Hepatocyte (in vitro differentiated cells): ENCODE data around the gene TCF7. TPM values are rescaled to one million over a fixed set of nuclear protein-coding genes. Genes with fewer than 3 reads are reported as not detected.

ENCODE experiments used
- DNase-seq: peaks from one replicate; pipeline ENCODE4 v3.0.0-alpha.2; 2016; ENCODE audit warnings: low spot score
- H2AFZ ChIP-seq: fragments of 200-600 bp; sonication (generic); 2 replicates; pipeline ENCODE4 v1.6.0; 2016; ENCODE audit warnings: antibody characterized with exemption, mild to moderate bottlenecking
- H3K27ac ChIP-seq: fragments of 200-600 bp; sonication (generic); 2 replicates; pipeline ENCODE4 v1.5.1; 2016; ENCODE audit warnings: mild to moderate bottlenecking
- H3K27me3 ChIP-seq: fragments of 200-600 bp; sonication (generic); 2 replicates; pipeline ENCODE4 v1.6.1; 2016
- H3K36me3 ChIP-seq: fragments of 200-600 bp; sonication (generic); replicated peaks from 2 replicates; pipeline ENCODE4 v1.5.1; 2016; ENCODE audit warnings: low read depth; ENCODE audit not compliant: insufficient read depth
- H3K4me1 ChIP-seq: fragments of 200-600 bp; sonication (generic); 2 replicates; pipeline ENCODE4 v1.5.1; 2016; ENCODE audit warnings: mild to moderate bottlenecking, moderate library complexity; ENCODE audit not compliant: insufficient read depth
- H3K4me2 ChIP-seq: fragments of 200-600 bp; sonication (generic); 2 replicates; pipeline ENCODE4 v1.6.0; 2016
- H3K4me3 ChIP-seq: fragments of 200-600 bp; sonication (generic); 2 replicates; pipeline ENCODE4 v1.5.1; 2016; ENCODE audit warnings: mild to moderate bottlenecking
- H3K79me2 ChIP-seq: fragments of 200-600 bp; sonication (generic); 2 replicates; pipeline ENCODE4 v1.6.0; 2017; ENCODE audit warnings: mild to moderate bottlenecking
- H3K9me2 ChIP-seq: fragments of 200-600 bp; sonication (generic); replicated peaks from 2 replicates; pipeline ENCODE4 v1.6.0; 2017; ENCODE audit warnings: mild to moderate bottlenecking; ENCODE audit not compliant: insufficient read depth
- H3K9me3 ChIP-seq: fragments of 200-600 bp; sonication (generic); 2 replicates; pipeline ENCODE4 v1.5.1; 2016; ENCODE audit warnings: low read depth, mild to moderate bottlenecking
- H4K20me1 ChIP-seq: fragments of 200-600 bp; sonication (generic); 2 replicates; pipeline ENCODE4 v1.6.0; 2016; ENCODE audit warnings: mild to moderate bottlenecking; ENCODE audit not compliant: insufficient read depth, poor library complexity, severe bottlenecking
- CTCF ChIP-seq: fragments of 200-600 bp; sonication (generic); IDR thresholded peaks from 2 replicates; pipeline ENCODE4 v1.5.1; 2016; ENCODE audit warnings: antibody characterized with exemption, mild to moderate bottlenecking; ENCODE audit not compliant: poor library complexity
- EZH2 ChIP-seq: fragments of 200-600 bp; sonication (generic); IDR thresholded peaks from 2 replicates; pipeline ENCODE4 v1.6.1; 2016; ENCODE audit warnings: antibody characterized with exemption, mild to moderate bottlenecking, borderline replicate concordance
- EZH2phosphoT487 ChIP-seq: fragments of 200-600 bp; sonication (generic); IDR thresholded peaks from one replicate; pipeline ENCODE4 v1.6.1; 2018; ENCODE audit warnings: antibody characterized with exemption, mild to moderate bottlenecking, low read depth, moderate library complexity; ENCODE audit not compliant: unreplicated experiment, severe bottlenecking
- whole genome bisulfite sequencing: methylation state at CpG from one replicate; pipeline ENCODE4 v1.1.6; 2016; ENCODE audit warnings: low lambda C conversion rate; ENCODE audit errors: missing lambda C conversion rate; 5-methylcytosine and 5-hydroxymethylcytosine counted together
- polyA plus RNA-seq: library from polyadenylated mRNA; unstranded; fragments of >200 nt; fragmentation: Nextera tagmentation; extraction: Ambion mirVana; gene quantifications from 2 replicates; pipeline ENCODE4 v1.2.1, GENCODE V29; 2016
- total RNA-seq: library from RNA; depleted of rRNA; stranded (reverse); fragments of >200 nt; gene quantifications from 2 replicates; pipeline ENCODE4 v1.2.3, GENCODE V29; 2014

TCF7 gene
- total and polyA plus RNA-seq, 2 experiments from 2014 or later = 7.5 to 8.1 TPM

DNA sequence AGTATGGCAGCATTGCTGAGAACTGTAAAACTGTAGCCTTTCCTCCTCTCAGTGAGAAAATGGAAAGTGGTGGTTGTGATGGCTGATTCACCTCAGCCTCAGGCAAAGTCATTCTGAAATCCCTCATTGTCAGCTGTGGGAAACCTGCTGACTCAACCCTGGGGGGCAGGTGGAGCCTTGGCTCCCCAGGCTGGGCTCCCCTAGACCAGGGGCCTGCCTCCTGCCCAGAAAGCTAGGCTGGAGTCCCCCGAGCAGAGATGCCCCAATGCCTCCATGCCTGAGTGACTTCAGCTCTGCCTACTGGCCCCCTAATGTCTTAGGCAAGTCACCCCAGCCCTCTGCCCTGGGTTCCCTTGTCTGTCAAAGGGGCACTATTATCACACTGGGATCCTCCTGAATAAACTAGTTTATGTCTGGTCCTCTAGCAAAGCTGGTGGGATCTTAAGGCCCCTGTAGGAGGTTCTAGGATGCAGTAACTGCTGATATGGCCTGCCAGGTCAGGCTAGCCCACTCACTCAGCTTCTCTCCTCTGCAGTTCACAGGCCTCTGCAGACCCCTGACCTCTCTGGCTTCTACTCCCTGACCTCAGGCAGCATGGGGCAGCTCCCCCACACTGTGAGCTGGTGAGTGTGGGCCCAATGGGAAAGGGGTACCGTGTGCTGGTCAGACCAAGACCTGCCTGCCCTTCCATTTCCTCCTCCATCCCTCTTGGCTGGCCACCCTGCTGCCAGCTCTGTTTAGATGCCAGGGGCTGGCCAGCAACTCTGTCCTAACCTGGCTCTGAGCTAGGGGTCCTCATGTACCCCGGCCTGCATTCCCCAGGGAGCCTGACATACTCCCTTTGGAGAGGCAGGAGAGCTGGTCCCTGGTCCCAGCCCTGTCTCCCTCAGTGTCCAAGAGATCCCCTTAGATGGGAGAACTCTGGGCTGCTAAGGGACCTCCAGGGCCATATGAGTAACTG is 24.2 kb downstream of the TCF7 start:
- Histone ChIP-seq H3K4me1 (peaks cover 19% of the 10 kb centered on the region), H3K9me3 (no peaks in the 10 kb centered on the region), H3K27me3 (no peaks in the 10 kb centered on the region), H3K27ac (no peak overlapping the region), H3K79me2 (peaks cover 21% of the 10 kb centered on the region), H3K9me2 (no peaks in the 10 kb centered on the region), H3K4me3 (no peak overlapping the region), H3K36me3 (no peaks in the 10 kb centered on the region), H2AFZ (no peak overlapping the region), H4K20me1 (peaks cover 18% of the 10 kb centered on the region), H3K4me2 (no peak overlapping the region)
- no peak for TF ChIP-seq EZH2phosphoT487
- no peak for DNase-seq
- 100% methylated on average over 3 of the region's 3 CpGs for WGBS

DNA sequence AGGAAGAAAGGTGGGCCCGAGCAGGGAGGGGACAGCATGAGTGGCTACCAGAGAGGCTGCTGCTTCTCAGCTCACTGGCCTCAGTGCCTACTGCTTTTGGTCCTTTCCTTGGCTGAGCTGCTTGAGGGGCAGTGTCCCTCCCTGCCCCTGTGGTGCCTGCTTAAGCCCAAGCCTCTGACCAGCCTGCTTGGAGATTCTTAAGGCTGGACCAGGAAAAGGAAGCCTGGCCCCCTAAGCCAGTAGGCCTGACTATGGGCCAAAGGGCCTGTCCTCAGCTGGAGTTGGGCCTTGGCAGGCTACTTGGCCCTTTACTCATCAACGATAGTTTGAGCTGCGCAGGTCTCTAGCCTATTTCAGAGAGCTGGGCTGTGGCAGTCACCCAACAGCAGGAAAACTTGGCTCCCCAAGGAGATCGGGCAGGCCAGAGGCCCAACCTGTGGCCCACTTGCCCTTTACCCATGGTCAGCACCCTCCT is 24.9 kb downstream of the TCF7 start:
- H3K9me2 ChIP-seq = no peaks in the 10 kb centered on the region
- 99% methylated on average over 4 of the region's 4 CpGs for WGBS
- no peak overlapping the region for H3K27ac ChIP-seq
- H3K27me3 ChIP-seq = no peaks in the 10 kb centered on the region
- H2AFZ ChIP-seq = no peak overlapping the region
- H3K79me2 ChIP-seq = peaks cover 27% of the 10 kb centered on the region
- H3K9me3 ChIP-seq = no peaks in the 10 kb centered on the region
- peaks cover 20% of the 10 kb centered on the region for H4K20me1 ChIP-seq
- no peak for TF ChIP-seq EZH2
- no peak for TF ChIP-seq CTCF
- TF ChIP-seq EZH2phosphoT487 = no peak
- H3K36me3 ChIP-seq = no peaks in the 10 kb centered on the region
- no peak overlapping the region for H3K4me3 ChIP-seq
- H3K4me1 ChIP-seq = peaks cover 19% of the 10 kb centered on the region
- DNase-seq = no peak
- H3K4me2 ChIP-seq = no peak overlapping the region

GRCh38 chr5:134139891-134140469 is 25.5 kb downstream of the TCF7 start:
- H3K9me2 ChIP-seq = no peaks in the 10 kb centered on the region
- no peak overlapping the region for H3K27ac ChIP-seq
- DNase-seq = no peak
- no peak for TF ChIP-seq CTCF
- no peak for TF ChIP-seq EZH2
- TF ChIP-seq EZH2phosphoT487 = no peak
- no peaks in the 10 kb centered on the region for H3K9me3 ChIP-seq
- no peak overlapping the region for H3K4me2 ChIP-seq
- H3K4me1 ChIP-seq = peaks cover 19% of the 10 kb centered on the region
- peaks cover 32% of the 10 kb centered on the region for H3K79me2 ChIP-seq
- no peak overlapping the region for H3K4me3 ChIP-seq
- H3K27me3 ChIP-seq = no peaks in the 10 kb centered on the region
- H2AFZ ChIP-seq = no peak overlapping the region
- peaks cover 20% of the 10 kb centered on the region for H4K20me1 ChIP-seq
- 91% methylated on average over 8 of the region's 8 CpGs for WGBS
- H3K36me3 ChIP-seq = no peaks in the 10 kb centered on the region
